Ovary (tissue), 3 donors: ENCODE measurements around the gene EFNA3.

Source experiments
- POLR2A ChIP-seq: fragments of 450-650 bp; IDR thresholded peaks from one replicate; pipeline ENCODE4 v1.6.1; 2017; ENCODE audit warnings: antibody characterized with exemption, mild to moderate bottlenecking, moderate library complexity
- TF ChIP-seq, protein P1 (sequence below), 3 donors: fragments of 450-650 bp in 2 of 3; fragments of 200-600 bp in 1 of 3; IDR thresholded peaks; one replicate each; pipeline versions ENCODE4 v1.5.1 to v1.8.0; 2016 to 2022; ENCODE audit warnings: antibody characterized with exemption in 3 of 3, mild to moderate bottlenecking in 1 of 3
- donor health status: DM: no; HTN: no; CAD: no.

DNA sequence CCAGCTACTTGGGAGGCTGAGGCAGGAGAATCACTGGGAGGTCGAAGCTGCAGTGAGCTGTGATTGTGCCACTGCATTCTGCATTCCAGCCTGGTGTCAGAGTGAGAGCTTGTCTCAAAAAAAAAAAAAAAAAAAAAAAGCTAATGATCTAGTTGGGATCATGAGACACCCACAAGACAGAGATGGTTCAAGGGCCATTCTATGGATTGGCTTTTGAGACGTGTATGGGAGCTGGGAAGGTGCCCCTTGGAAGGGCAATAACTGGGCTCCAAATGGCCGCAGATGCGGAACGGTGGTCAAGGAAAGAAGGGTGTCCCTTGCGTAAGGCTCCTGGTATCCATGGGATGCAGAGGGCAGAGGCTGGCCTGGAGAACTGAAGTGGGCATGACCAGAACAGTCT is 34.3 kb upstream of the EFNA3 start:
- TF ChIP-seq, protein P1, sequence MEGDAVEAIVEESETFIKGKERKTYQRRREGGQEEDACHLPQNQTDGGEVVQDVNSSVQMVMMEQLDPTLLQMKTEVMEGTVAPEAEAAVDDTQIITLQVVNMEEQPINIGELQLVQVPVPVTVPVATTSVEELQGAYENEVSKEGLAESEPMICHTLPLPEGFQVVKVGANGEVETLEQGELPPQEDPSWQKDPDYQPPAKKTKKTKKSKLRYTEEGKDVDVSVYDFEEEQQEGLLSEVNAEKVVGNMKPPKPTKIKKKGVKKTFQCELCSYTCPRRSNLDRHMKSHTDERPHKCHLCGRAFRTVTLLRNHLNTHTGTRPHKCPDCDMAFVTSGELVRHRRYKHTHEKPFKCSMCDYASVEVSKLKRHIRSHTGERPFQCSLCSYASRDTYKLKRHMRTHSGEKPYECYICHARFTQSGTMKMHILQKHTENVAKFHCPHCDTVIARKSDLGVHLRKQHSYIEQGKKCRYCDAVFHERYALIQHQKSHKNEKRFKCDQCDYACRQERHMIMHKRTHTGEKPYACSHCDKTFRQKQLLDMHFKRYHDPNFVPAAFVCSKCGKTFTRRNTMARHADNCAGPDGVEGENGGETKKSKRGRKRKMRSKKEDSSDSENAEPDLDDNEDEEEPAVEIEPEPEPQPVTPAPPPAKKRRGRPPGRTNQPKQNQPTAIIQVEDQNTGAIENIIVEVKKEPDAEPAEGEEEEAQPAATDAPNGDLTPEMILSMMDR (IDR thresholded peaks at IDR 0.05): no peak
- TF ChIP-seq POLR2A: no peak
